AML-193 (cell line): Measurements from ENCODE around the gene TANGO6.
A peak's percentile ranks its signal among the peaks of the same experiment; 100 is the strongest.
"Not testable (repeated sequence)": the region's sequence is repeated elsewhere in the genome, so short reads cannot be mapped to it uniquely, and the experiment has no call there.

Source experiments
- DNase-seq, 2 experiments: peaks; one replicate each; lab custom pipeline; 2025; lab: John Stamatoyannopoulos, UW

The TANGO6 gene

DNA sequence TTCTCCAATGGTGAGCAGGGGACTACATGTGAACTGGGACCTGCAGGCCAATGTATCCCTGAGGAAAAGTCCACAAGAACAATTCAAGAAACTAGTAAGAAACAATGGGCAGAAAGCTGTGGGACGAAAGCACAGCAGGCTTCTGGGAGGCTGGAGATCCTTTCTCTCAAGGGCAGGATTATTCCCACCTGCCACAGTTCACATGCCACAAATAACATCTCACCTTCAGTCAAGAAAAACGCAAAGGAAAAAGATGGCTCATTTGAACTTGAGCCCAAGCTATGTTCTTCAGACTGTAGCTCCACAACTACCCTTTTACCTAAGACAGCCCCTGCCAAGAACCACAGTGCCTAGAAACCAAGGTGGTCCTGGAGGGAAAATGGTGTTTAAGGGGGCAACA lies 275.1 kb downstream of the TANGO6 start:
- no peak for DNase-seq

DNA sequence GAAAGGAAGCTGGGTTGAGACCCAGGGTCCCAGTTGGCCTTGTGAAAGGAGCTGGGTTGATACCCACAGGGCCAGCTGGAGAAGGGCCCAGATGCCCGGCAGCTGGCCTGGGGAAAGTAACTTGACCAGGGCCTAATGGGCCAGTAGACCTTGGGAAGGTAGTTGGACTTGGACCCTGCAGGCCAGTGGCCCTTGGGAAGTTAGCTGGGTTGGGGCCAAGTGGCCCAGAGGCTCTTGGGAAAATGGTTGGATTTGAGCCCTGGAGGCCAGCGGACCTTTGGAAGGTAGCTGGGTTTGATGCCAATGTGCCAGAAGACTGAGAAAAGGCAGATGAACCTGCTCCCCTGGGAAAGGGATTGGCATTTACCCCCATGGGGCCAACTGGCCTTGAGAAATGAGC lies 275.7 kb downstream of the TANGO6 start:
- DNase-seq: no peak

DNA sequence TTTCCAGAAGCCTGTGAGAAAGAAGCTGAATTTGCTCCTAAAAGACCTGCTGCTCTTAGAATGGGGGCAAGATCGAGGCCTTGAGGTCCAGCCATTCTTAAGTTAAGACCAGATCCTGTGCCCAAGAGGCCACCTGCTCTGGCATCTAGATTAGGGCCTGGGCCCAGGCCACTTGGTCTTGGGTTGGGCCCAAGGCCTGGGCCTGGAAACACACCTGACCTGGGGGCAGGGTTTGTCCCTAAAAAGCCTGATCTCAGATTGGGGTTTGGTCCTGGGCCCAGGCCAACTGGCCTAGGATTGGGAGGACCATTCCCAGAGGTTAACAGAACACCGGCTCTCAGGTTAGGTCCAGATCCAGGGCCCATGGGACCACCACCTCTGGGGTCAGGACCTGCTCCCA lies 276.2 kb downstream of the TANGO6 start:
- DNase-seq: no peak

DNA sequence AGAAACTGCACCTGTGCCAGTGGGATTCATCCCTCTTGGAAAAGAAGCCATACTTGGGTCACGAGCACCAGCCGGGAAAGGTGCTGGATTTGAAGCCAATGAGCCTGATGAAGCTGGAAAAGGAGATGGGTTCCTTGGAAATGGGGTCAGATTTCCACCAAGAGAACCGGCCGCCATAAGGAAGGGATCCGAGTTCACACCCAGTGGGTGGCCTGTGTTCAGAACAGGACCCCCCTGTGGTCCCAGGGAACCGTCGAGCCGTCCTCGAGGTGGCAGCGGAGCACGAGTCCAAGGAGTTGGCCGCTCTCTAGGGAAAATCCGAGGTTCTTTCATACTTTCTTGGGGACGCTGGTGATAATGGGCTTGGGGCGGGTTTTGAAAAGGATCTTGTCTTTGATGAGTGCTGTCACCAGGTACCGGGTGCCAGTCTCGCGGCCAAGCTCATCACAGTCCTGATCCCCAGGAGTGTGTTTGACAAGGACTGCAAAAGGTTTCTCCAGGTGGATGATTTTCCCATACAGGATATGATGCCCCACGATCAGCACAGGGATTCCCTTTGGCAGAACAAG lies 276.8 kb downstream of the TANGO6 start:
- no peak for DNase-seq

DNA sequence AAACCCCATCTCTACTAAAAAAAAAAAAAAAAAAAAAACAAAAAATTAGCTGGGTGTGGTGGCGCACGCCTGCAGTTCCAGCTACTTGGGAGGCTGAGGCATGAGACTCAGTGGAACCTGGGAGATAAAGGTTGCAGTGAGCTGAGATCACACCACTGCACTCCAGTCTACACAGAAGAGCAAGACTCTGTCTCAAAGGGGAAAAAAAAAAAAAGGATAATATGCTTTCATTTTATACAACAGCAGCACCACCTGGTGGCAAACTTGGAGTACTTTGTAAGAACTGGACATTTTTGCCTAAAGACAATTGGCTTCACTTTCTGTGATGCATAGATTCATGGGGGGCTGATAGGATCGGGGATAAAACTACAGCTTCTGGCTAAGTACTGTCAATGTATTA lies 280.6 kb downstream of the TANGO6 start:
- peak; percentile 61 to 71 for DNase-seq

DNA sequence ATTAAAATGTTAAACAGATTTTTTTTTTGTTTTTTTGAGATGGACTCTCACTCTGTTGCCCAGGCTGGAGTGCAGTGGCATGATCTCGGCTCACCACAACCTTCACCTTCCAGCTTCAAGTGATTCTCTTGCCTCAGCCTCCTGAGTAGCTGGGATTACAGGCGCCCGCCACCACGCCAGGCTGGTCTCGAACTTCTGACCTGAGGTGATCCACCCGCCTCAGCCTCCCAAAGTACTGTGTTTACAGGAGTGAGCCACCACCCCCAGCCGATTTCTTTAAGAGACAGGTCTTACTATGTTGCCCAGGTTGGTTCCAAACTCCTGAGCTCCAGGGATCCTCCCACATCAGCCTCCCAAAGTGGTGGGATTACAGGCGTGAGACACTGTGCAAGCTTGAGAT lies 281.1 kb downstream of the TANGO6 start:
- DNase-seq: not testable (repeated sequence)

DNA sequence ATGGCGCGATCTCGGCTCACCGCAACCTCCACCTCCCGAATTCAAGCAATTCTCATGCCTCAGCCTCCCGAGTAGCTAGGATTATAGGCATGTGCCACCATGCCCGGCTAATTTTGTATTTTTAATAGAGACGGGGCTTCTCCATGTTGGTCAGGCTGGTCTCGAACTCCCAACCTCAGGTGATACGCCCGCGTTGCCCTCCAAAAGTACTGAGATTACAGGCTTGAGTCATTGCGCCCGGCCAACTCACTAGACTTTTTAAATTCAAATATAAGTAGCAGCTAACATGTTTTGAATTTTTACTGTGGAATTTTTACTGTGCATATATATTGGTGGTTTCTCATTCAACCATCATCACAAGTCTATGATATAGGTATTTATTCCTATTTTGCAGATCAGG lies 281.6 kb downstream of the TANGO6 start:
- DNase-seq: not testable (repeated sequence)

DNA sequence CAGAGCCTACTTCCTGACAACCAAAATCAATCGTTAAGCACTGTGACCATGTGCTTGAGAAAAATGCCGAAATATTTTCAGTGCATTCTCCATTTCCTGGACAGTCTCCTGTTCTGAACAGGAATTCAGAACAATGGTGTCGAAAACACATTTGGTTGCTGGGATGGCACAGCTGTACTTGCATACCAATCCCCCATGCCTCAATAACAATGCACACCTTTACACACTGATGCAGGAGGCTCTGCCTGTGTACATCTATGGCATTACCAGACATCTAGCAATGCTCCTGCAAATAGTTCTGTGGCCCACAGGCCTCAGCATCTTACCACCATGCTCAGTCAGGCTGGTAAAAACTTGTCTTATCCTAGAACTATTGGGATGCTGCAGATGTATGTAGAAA lies 282.9 kb downstream of the TANGO6 start:
- no peak for DNase-seq

DNA sequence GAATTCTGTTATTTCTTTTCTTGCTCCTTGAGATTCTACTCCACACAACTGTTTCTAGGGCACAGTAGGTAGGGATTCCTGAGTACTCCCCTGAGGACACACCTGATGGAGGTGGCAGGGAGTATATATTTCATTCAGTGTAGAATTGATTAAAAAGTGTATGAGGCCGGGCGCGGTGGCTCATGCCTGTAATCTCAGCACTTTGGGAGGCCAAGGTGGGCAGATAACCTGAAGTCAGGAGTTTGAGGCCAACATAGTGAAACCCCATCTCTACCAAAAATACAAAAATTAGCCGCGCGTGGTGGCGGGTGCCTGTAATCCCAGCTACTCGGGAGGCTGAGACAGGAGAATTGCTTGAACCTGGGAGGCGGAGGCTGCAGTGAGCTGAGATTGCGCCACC lies 283.5 kb downstream of the TANGO6 start:
- not testable (repeated sequence) for DNase-seq

DNA sequence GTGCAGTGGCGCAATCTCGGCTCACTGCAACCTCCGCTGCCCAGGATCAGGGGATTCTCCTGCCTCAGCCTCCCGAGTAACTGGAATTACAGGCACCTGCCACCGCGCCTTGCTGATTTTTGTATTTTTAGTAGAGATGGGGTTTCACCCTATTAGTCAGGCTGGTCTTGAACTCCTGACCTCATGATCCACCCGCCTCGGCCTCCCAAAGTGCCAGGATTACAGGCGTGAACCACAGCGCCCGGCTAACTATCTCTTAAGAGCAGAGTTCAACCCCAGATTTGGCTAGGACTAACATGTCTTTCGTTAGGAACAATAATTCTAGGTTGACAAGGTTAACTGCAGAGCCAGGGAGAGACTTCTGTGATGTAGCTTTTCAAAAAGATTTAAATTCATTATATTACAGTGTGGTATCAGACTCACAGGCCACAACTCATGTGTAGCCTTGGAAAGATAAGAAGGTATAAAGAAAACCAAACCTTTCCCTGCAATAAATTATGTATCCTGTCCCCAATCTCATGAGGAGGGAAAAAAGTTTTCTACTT lies 284.7 kb downstream of the TANGO6 start:
- DNase-seq: no peak

DNA sequence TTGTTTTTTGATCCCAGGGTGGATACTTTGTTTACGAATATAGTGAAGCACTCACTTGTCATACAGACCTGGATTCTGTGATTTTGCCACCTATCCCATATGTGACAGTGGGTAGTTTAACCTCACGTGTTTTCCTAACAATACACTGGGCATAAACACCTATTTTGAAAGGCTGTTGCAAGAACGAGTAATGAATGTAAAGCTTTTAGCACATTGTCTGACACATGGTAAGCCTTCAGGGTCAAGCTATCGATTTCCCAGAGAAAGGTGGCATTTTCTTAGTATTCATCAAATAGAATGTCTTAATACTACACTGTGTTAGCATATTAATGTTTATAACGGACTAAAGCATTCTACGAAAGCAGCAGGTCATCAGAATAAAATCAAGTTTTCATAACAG lies 287.1 kb downstream of the TANGO6 start:
- DNase-seq: no peak

DNA sequence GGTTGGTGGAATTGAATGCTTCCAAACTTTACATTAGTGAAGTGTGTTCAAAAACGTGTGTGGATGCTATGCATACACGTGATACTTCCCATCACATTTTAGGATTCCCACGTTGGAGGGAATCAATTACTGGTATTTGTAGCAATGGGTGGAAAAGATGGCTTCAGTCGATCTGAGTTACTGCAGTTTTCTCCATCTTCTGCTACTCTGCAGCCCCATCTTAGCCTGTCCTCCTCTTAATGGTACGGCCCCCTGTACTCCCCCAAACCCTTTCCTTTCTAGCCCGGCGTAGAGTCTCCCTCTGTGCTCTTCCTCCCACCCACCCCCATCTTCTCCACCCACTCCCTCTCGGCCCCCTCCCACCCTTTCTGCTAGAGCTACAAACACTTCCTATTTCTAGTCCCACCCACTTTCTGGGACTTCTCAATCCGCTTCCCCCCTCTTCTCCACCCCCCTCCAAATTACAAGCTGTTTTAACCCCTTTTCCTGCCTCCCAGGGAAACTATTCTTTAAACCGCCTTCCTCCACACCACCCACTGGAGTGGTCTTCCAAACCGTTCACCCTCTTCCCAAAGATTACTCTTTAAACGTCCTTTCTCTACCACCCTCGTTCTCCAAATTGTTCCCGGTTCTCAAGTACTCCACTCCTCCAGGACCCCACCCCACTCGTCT lies 288.0 kb downstream of the TANGO6 start:
- DNase-seq: peak; percentile 49 to 57

DNA sequence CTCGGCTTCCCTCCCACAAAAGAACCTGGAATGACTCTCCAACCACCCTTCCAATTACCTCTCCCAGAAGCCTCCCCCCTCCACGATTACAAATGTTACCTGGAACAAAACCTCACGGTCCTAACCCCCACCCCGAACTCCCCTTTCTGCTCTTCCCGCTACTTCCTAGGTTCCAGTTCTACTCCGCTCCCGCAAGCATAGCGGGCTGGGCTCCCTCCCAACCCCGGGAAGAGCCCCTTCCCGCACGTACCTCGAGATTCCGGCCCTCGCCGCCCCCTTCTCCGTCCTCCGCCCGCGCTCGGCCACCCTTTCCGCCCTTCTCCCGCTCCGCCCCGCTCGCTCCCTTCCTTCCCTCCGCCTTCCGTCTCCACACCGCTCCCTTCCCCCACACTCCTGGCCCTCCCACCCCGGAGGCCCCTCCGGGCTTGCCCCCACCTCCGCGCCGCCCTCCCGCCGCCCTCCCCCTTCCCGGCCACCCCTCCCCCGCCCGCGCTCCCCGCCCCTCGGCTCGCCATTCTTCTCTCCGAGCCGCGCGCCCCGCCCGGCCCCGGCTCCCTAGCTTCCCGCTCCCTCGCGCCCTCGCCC lies 288.6 kb downstream of the TANGO6 start:
- DNase-seq: peak; percentile 49 to 55

DNA sequence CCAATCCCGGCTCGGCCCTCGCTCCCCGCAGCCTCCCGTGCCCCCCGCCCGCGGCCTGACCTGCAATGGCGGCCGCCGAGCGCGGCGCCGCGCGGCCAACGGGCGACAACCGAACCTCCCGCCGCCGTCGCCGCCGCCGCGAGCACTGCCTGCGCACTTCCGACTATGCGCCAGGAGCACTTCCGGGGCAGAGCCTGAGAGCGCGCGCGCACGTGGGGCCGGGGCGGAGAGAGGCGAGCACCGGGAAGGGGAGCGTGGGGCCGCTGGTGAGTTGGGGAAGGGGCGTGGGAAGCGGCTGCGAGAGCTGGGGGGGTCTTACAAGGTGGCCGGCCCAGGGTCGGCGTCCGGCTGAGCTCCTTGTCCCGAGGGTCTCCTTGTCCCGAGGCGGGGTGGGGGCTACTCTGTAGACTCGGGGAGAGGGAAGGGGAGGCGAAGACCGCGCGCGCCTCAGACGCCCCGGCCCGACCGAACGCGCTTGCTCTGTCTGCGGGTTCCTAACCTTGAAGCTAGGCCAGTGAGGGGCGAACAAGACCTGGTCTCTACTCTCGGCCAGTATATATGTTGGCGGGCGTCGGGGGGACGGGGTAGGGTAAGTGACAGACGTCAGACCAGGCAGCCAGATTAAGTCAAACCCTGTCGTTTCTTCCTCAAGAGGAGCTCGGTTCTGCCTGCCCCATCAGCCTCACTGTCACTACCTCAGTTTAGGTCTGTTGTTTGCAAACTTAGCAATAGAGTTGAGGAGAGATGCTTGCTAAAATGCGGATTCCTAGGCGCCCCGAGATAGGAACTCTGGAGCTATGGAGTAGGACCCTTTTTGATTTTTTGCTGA lies 289.3 kb downstream of the TANGO6 start, which contains the start of the genes CHTF8 and UTP4:
Gene CHTF8, minus strand, starts transcription at position 165 of the 829 bp plus-strand sequence. CDS start 11,130 bp downstream, outside the sequence.
Gene UTP4, plus strand, starts transcription at position 226 of the 829 bp plus-strand sequence. CDS start 811 bp downstream, outside the sequence.
- DNase-seq: peak; percentile 64 to 66

DNA sequence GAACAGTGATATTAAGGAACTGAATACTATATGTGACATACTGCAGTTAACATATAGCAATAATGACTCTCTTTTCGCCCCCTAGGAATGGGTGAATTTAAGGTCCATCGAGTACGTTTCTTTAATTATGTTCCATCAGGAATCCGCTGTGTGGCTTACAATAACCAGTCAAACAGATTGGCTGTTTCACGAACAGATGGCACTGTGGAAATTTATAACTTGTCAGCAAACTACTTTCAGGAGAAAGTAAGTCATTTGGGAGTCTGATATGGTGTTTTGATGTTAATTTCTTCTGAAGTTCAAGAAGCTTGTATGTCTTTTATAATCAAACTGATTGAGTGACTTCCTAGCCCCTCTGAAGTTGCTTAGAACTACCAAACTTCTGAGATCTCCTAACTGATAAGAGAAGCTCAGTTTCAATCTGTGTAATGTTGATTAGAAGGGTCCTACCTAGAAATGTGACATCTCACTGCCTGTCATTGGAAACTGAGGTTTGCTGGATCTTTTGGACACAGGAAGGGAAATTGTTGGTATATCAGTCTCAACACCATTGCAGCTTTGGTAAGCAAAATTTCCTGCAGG lies 290.1 kb downstream of the TANGO6 start:
- DNase-seq: no peak
